HG03469 (cell line): ENCODE data around the gene PLAU.
"Not testable (repeated sequence)": the region's sequence is repeated elsewhere in the genome, so short reads cannot be mapped to it uniquely, and the experiment has no call there.

ENCODE experiments used
- ATAC-seq: cut with Tn5 transposase; IDR thresholded peaks from one replicate; pipeline ENCODE4 v1.9.1; 2021; ENCODE audit warnings: mild to moderate bottlenecking, moderate library complexity, moderate number of reproducible peaks; ENCODE audit not compliant: unreplicated experiment

The PLAU gene

GRCh38 chr10:73876566-73876965 lies 34.4 kb upstream of the PLAU start:
- ATAC-seq: no peak

GRCh38 chr10:73876971-73877370 lies 34.0 kb upstream of the PLAU start:
- no peak for ATAC-seq

- ATAC-seq: no peak
Observed at GRCh38 chr10:73877533-73878160, 33.3 kb upstream of the PLAU start.

DNA sequence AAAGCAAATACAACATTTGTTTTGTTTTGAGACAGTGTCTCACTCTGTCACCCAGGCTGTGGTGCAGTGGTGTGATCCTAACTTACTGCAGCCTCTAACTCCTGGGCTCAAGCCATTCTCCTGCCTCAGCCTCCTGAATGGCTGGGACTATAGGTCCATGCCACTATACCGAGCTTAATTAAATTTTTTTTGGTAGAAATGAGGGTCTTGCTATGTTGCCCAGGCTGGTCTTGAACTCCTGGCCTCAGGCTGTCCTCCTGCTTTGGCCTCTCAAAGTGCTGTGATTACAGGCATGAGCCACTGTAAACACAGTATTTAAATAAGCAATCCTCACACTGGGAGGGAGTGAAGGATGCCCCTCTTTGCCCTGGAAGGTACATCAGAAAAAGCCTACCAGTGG lies 32.6 kb upstream of the PLAU start:
- ATAC-seq: no peak

GRCh38 chr10:73879296-73880173 lies 31.4 kb upstream of the PLAU start:
- ATAC-seq: peak; percentile 77

DNA sequence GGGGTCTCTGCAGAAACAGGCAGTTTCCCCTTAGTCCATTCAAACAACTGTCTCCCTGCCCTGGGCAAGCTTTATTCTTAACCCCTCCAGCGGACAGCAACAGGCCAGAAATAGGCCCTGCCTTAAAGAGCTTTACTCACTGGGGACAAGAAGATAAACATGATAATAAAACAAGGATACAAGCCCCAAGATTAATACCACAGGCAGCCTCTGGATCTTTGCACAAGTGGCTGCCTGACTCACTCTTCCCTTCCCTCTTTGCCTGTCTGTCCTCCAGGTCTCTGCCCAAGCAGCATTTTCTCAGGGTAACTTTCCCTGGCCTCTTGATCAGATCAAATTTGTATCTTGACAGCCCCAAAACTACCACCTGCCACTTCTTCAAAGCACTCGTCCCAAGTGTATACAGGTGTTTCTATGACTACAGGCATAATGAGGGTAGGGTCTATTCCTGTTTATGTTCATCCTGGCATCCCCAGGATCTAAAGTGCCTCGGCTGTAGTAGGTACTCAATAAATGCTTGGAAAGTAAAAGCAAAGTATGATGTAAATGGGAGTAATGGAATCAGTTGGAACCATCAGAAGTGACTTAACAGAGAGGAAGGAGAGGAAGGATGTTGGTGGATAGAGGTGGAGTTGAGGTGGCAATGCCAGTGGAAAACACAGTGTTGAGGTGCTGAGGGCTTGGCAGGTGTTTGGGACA lies 29.6 kb upstream of the PLAU start:
- ATAC-seq: no peak

- no peak for ATAC-seq
Observed at GRCh38 chr10:73884017-73884416, 26.9 kb upstream of the PLAU start.

- peak; percentile 46 for ATAC-seq
Observed at GRCh38 chr10:73886085-73886529, 24.8 kb upstream of the PLAU start.

- ATAC-seq: no peak
Observed at GRCh38 chr10:73886661-73887293, 24.2 kb upstream of the PLAU start.

DNA sequence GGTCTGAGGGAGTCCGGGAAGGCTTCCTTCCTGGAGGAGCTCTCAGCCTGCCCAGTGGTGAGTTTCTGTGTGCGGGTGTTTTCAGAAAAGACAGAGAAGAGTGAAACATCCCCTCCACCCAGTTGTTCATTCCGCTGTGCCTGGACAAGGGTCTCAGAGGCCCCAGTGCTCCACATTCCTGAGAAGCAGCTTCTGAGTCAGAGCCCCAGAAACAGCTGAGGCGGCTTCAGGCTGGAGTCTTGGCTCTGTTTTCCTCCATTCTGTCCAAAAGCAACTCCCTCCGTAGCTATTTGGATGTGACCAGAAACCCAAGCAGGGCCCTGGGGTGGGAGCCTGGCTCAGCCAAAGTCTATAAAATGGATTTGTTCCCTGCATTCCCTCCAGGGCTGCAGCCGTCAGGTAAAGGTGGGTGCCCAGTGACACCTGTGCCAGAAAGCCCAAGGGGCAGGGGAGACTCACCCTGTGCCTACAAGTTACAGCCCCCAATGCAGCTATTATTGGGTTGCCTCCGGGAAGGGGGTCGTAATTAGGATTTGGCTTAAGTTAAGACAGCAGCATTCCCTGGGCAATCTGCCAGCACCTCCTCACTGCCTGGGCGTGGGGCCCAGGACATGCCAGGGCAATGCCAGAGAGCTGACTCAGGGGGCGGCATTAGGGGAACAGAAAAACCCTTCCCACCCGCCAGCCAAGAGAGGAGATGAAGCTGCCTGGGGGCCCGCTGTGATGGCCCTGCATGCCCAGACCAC lies 23.5 kb upstream of the PLAU start:
- ATAC-seq: no peak

- ATAC-seq: no peak
Observed at GRCh38 chr10:73888514-73888913, 22.4 kb upstream of the PLAU start.

DNA sequence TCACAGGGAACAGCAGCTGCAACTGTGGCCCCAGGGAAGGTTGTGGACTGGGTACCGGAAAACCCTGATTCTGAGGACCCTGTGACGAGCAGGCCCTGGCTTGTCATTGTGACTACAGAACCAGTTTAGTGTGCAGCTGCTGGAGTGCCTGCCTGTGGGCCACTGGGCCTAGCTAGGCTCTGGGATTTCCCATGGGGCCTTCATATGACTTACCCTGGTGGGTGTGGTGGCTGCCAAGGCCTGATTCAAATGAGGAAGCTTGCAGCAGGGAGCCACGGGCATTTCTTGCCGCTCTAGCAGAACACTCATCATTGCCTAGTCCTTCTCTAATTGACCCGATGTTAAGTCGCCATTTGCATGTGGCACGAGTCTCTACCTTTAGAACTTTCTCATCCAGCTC lies 21.9 kb upstream of the PLAU start:
- no peak for ATAC-seq

DNA sequence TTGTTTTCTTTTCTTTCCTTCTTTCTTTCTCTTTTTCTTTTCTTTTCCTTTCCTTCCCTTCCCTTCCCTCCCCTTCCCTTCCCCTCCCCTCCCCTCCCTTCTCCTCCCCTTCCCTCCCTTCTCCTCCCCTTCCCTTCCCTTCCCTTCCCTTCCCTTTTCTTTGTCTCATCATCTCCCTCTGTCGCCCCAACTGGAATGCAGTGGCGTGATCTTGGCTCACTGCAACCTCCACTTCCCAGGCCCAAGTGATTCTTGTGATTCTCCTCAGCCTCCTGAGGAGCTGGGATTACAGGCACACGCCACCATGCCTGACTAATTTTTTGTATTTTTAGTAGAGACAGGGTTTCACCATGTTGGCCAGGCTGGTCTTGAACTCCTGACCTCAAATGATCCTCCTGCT lies 21.5 kb upstream of the PLAU start:
- not testable (repeated sequence) for ATAC-seq

GRCh38 chr10:73890261-73890660 lies 20.7 kb upstream of the PLAU start:
- no peak for ATAC-seq

DNA sequence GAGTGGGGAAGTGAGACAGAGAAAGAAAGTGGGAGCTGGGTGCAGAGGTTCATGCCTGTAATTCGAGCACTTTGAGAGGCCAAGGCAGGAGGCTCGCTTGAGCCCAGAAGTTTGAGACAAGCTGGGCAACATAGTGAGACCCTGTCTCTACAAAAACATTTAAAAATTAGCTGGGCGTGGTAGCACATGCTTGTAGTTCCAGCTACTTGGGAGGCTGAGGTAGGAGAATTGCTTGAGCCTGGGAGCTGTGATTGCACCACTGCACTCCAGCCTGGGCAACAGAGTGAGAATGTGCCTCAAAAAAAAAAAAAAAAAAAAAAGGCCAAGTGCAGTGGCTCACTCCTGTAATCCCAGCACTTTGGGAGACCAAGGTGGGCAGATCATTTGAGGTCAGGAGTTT lies 20.1 kb upstream of the PLAU start:
- ATAC-seq: not testable (repeated sequence)

- ATAC-seq: no peak
Observed at GRCh38 chr10:73891540-73891939, 19.4 kb upstream of the PLAU start.

GRCh38 chr10:73892310-73893030 lies 18.5 kb upstream of the PLAU start:
- ATAC-seq: no peak

GRCh38 chr10:73893426-73893825 lies 17.5 kb upstream of the PLAU start:
- no peak for ATAC-seq

- no peak for ATAC-seq
Observed at GRCh38 chr10:73894245-73894971, 16.5 kb upstream of the PLAU start.
